A549 treated with DMSO at 1 μM for 4 hours (cell line): ENCODE results near the gene ZNF500. TPM values are rescaled to one million over a fixed set of nuclear protein-coding genes. Genes with fewer than 3 reads are reported as not detected.

Source experiments
- total RNA-seq: library from RNA; stranded (reverse); fragments of 200-300 nt; extraction: Qiagen RNA extraction; gene quantifications from 5 replicates; pipeline ENCODE4 v1.2.3, GENCODE V29; 2022; ENCODE audit warnings: low read depth

Gene ZNF500
- 7.6 to 9.8 TPM (median 8.7 TPM) in 5 replicates for total RNA-seq

DNA sequence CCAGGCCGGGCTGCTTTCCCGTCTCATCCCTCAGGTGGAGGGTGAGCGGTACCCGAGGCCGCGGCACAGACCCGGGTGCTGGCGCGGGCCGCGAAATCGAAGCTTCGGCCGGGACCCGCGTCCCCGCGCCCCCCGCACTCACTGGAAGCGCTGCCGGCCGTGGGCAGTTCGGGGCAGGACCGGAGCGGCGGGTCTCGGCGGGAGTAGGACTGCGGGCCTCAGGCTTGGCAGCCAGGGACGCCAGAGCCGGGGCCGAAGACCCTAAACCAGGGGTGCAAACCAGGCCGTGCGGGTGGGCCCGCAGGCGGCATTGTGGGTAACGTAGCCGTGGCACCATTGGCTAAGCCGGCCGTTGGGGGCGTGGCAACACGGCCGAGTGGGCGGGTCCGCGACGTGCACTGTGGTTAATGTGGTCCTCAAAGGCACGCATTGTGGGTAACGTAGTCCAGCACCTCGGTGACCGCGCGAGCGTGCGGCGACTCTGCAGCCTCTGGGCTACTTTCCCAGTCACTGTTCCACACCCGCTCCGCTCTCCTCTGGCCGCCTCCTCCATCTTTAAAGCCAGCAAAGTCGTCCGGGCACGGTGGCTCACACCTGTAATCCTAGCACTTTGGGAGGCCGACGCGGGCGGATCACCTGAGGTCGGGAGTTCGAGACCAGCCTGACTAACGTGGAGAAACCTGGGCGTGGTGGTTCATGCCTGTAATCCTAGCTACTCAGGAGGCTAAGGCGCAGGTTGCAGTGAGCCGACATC, at the start of gene ZNF500:
ZNF500 (minus strand) TSS at position 288 of the 754 bp plus-strand sequence. CDS start 1,184 bp downstream, outside the sequence.

GRCh38 chr16:4801962-4802658, 35.1 kb upstream of the ZNF500 start, which contains the start of gene ROGDI:
ROGDI (minus strand) TSS chr16:4802633; CDS start chr16:4802571, 62 bp downstream.

DNA sequence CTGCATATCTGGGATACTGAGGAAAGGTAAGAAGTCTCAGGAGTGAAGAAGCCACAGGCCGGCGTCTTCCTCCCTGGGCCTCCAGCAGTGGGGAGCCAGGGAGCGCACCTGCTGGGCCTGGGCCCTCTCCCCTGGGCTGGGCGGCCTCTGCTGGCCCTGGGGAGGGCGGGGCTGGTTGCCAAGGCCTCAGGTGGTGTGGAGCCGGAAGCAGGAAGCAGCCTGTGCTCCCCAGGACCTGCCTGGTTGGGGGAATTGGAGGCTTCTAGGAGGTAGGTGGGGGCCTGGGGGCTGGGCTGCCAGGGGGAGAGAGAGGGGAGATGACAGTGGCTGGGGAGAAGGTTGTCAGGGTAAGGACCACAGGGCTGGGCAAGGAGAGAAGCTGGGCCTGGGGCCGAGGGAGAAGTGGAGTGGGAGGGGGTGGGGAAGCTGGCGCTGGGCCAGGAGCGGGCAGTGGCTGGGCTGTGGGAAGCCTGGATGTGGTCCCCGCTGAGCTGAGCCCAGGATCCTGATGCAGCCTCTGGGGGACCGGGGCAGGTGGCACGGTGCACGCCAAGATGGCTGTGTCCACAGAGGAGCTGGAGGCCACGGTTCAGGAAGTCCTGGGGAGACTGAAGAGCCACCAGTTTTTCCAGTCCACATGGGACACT, 28.3 kb upstream of the ZNF500 start, which contains the start of gene SMIM22:
SMIM22 (plus strand) TSS at position 189 of the 647 bp plus-strand sequence; CDS start at position 555, 366 bp downstream.

GRCh38 chr16:4787627-4788482, 20.9 kb upstream of the ZNF500 start, which contains the start of gene SEPTIN12:
SEPTIN12 (minus strand) TSS chr16:4788345; CDS start chr16:4787645, 700 bp downstream.

DNA sequence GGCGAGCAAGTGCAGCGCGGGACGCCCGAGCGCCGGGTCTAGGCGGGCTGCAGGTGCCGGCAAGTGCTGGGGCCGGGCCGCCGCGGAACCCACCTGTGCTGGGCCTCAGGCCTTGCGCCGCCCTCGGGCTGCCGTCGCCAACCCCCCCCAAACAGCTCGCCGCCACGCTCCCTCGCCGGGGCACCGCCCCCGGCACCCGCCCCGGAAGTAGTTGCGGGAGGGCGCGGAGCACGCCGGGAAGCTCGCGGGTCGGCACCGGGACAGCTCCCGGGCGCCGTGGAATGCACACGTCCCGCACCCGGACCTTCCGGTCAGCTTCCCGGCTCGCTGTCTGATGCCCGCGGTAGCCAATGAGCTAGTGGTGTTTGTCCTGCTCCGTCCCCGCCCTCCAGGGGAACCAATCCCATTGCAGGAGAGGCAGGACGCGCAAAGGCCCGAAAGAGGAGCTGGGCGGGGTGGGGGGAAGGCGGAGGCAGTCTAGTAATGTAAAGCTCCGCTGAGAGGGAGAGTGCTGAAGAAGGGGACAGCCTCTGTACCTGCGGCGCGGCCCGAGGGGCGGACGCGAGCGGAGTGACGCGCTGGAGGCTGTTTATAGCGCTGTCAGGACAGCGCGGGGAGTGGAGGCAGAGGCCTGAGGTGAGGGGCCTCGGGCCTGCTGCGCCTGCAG, 32.8 kb downstream of the ZNF500 start, which contains the start of the genes ANKS3 and DNAAF8:
ANKS3 (minus strand) TSS at position 209 of the 667 bp plus-strand sequence. CDS start 4,122 bp downstream, outside the sequence.
DNAAF8 (plus strand) TSS at position 475 of the 667 bp plus-strand sequence. CDS start 1,978 bp downstream, outside the sequence.

Other genes with a start within 250 kb of the ZNF500 start
- gene CDIP1, start 228.4 kb downstream of the ZNF500 start, total RNA-seq = 8.0 to 12.2 TPM (median 10.7 TPM) in 5 replicates
- not detected in 5 replicates for gene C16orf96, start 210.8 kb downstream of the ZNF500 start, total RNA-seq
- 38.6 to 62.1 TPM (median 52.4 TPM) in 5 replicates for gene UBALD1, start 152.3 kb downstream of the ZNF500 start, total RNA-seq
- gene MGRN1, start 142.3 kb downstream of the ZNF500 start, total RNA-seq = 36.8 to 44.4 TPM (median 39.7 TPM) in 5 replicates
- gene NUDT16L1, start 73.6 kb downstream of the ZNF500 start, total RNA-seq = 17.3 to 25.8 TPM (median 22.0 TPM) in 5 replicates
- gene ANKS3, start 32.9 kb downstream of the ZNF500 start, total RNA-seq = 20.8 to 27.7 TPM (median 26.1 TPM) in 5 replicates
- gene DNAAF8, start 32.6 kb downstream of the ZNF500 start, total RNA-seq = 0.46 to 1.6 TPM (median 1.2 TPM) in 5 replicates
- not detected in 5 replicates for gene SEPTIN12, start 21.2 kb upstream of the ZNF500 start, total RNA-seq
- 0.38 TPM in 1 of 5 replicates, not detected in the others for gene SMIM22, start 28.2 kb upstream of the ZNF500 start, total RNA-seq
- 8.9 to 16.1 TPM (median 12.1 TPM) in 5 replicates for gene ROGDI, start 35.5 kb upstream of the ZNF500 start, total RNA-seq
- gene GLYR1, start 80.1 kb upstream of the ZNF500 start, total RNA-seq = 37.2 to 47.5 TPM (median 43.6 TPM) in 5 replicates
- 26.9 to 31.5 TPM (median 30.2 TPM) in 5 replicates for gene UBN1, start 80.3 kb upstream of the ZNF500 start, total RNA-seq
- 2.5 to 3.0 TPM (median 2.6 TPM) in 5 replicates for gene PPL, start 170.0 kb upstream of the ZNF500 start, total RNA-seq
- gene SEC14L5, start 191.2 kb upstream of the ZNF500 start, total RNA-seq = 0.03 to 0.13 TPM (median 0.10 TPM) in 3 of 5 replicates, not detected in the others